ENCODE data around the gene HIRIP3.
A peak's percentile ranks its signal among the peaks of the same experiment; 100 is the strongest.
"Not testable (repeated sequence)": the region's sequence is repeated elsewhere in the genome, so short reads cannot be mapped to it uniquely, and the experiment has no call there.

HIRIP3 gene

DNA sequence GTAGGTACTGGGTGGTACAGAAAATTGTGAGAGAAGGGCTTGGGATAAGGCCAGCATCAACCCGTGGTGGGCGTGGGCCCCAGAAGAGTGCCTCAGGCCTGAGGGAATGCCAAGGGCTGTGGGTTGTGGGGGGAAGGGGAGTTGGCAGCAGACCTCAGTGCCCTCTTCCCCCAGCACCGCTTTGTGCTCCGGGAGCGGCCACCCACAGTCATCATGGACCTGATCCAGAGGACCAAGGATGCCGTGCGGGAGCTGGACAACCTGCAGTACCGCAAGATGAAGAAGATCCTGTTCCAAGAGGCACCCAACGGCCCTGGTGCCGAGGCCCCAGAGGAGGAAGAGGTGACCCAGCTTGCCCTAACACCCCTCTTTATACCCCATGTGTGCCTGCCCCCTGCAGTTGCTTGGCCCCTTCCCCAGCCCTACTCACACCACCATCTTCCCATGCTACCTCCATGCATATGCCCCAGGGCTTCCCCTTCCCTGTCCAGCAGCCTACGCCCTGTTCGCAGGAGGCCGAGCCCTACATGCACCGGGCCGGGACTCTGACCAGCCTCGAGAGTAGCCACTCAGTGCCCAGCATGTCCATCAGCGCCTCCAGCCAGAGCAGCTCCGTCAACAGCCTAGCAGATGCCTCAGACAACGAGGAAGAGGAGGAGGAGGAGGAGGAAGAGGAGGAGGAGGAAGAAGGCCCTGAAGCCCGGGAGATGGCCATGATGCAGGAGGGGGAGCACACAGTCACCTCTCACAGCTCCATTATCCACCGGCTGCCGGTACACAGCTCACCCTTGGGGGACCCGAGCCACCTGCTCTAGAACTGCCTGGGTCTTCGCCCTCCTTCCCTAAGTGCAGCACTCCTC lies 12.6 kb downstream of the HIRIP3 start:
- no peak for DNase-seq (ENCODE audit: low read depth)

DNA sequence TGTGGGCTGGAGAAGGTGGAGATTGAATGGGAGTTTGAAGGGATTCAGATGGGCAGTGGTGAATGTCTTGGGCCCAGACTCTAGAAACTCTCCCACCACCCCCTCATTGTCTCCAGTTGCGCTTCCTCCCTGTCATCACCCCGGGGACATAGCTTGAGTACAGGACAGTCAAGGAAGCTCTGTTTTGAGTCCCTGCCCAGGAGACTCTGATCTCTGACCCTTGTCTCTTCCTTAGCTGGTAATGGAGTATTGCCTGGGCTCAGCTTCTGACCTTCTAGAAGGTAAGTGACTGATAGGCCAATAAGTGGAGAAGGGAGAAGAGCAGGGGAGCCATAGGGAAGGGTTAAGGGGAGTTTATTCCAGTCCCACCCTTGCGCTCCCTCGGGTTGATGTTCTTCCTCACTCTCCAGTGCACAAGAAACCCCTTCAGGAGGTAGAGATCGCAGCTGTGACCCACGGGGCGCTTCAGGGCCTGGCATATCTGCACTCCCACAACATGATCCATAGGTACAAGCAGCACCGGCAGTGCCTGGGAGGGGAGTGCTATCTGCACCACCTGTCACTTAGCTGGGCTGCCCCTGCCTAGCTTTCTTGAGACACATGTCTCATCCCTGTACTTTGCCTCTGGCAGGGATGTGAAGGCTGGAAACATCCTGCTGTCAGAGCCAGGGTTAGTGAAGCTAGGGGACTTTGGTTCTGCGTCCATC lies 16.7 kb downstream of the HIRIP3 start:
- no peak for DNase-seq (ENCODE audit: low read depth)

DNA sequence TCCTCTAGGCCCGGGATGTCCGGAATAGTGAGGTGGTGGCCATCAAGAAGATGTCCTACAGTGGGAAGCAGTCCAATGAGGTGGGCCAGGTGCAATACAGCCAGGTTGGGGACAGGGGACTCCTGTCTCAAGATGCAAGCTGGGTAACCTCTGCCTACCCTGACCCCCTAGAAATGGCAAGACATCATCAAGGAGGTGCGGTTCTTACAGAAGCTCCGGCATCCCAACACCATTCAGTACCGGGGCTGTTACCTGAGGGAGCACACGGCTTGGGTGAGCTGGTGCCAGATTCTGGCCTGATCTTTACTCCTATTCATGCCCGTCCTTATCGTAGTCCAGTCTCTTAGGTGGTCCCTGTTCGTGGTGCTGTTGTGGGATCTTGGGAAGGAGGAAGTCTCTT lies 17.3 kb downstream of the HIRIP3 start:
- DNase-seq (ENCODE audit: low read depth) = no peak

DNA sequence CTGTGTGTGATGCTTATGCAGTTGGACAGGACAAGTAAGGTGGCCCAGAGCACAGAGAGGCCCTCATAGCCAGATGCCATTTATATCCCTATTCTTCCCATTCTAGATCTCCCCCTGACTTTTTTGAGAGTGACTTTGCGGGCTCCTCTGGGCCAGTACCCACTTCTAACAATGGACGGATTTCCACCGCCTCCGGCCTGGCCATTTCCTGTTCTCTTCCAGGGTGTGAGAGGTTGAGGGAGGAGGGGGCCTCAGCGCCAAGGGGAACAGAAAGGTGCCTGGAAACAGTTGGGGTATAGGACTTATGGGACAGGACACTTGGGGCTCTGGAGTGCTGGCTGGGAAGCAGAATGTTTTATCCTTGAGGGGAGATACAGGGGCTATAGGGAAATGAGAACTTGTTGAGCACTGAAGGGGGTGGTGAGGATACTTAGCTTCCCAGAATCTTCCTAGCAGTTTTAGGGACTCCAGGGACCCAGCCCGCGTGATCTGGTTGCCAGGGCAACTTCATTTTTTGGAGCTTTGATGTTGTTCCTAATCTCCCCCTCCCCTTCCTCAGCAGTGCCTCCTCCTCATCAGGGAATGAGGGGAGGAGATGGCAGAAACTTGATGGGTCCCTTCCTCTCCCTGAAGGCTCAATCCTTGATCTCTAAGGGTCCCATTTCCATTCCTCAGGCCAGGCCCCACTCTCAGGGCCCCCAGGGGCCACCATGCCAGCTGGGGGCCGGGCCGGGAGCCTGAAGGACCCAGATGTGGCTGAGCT lies 18.2 kb downstream of the HIRIP3 start:
- DNase-seq (ENCODE audit: low read depth) = no peak

DNA sequence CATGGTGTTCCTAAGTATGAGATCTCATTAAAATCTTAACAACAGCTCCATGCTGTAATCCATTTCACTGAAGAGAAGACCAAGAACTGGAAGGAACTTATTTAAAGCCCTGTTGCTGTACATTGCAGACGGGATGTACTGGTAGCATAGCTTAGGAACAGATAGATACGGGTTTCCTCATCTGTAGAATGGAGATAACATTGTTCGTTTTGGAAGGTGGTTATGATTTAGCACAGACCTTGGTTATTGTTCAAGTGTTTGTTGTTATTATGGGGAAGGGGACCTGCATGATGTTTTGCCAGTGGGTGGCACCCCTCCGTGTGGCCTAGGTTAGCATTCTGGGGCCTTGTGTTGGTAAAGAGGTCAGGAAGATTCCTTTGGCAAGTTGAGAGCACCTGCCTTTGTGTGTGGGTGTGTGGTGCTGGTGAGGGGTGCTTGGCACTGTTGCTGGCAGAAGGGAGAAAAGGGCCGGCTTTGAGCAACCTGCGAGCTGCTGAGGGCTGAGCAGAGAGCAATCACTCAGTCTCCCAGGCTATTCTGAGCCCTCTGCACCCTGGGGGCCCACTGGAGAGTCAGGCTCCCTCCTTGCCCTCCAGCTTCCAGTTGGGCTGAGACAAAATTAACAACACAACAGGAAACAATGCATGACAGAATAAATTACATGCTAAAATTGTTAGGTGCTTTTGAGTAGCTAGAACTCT lies 19.5 kb downstream of the HIRIP3 start:
- DNase-seq (ENCODE audit: low read depth) = no peak

DNA sequence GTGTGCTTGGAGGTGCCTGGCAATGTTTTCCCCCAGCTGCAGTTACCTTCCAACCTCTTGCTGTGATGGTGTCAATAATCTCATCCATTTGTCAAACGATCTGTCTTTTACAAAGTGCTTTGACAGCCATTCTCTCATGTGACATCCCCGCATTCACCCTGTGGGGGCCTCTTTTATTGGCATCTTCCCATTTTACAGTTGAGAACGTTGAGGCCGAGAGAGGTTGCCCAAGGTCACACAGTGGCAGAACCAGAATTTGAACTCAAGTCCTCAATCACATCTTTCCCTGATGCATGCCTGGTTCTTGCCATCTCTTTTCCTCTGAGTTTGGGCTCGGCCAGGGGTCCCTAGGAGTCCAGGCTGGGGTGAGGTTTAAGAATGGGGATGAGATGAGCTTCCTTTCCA lies 20.3 kb downstream of the HIRIP3 start:
- DNase-seq (ENCODE audit: low read depth) = no peak

DNA sequence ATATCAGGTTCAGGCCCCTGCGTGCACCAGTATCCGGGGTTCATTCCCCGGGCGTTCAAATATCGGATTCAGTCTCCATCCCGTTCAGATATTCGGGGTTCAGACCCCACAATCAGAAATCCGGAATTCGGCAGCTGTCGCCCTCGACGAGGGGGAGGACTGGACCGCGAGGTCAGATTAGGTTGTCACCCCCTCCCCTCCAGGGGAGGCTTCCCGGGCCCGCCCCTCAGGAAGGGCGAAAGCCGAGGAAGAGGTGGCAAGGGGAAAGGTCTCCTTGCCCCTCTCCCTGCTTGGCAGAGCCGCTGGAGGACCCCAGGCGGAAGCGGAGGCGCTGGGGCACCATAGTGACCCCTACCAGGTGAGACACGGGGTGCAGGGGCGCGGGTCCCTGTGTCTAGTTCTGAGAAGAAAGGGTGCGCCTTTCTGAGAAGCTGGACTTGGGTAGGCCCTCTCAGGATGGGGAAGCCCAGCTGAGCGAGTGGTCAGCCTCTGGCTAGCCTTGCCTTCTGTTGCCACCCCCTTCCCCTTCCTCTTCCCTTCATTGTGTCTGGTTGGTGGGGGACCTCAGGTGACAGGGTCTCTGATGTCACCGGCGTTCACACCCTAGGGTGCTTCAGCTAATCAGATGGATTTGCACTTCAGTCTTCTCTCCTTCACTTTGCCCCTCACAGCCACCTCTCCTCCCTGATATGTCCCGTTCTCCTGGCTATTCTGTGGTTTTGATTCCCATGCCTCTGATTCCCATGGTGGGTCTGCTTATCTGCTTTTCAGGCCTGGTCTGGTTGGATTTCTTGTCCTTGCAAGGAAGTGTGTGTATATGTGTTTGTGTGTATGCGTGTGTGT lies 20.9 kb downstream of the HIRIP3 start:
- no peak for DNase-seq (ENCODE audit: low read depth)

DNA sequence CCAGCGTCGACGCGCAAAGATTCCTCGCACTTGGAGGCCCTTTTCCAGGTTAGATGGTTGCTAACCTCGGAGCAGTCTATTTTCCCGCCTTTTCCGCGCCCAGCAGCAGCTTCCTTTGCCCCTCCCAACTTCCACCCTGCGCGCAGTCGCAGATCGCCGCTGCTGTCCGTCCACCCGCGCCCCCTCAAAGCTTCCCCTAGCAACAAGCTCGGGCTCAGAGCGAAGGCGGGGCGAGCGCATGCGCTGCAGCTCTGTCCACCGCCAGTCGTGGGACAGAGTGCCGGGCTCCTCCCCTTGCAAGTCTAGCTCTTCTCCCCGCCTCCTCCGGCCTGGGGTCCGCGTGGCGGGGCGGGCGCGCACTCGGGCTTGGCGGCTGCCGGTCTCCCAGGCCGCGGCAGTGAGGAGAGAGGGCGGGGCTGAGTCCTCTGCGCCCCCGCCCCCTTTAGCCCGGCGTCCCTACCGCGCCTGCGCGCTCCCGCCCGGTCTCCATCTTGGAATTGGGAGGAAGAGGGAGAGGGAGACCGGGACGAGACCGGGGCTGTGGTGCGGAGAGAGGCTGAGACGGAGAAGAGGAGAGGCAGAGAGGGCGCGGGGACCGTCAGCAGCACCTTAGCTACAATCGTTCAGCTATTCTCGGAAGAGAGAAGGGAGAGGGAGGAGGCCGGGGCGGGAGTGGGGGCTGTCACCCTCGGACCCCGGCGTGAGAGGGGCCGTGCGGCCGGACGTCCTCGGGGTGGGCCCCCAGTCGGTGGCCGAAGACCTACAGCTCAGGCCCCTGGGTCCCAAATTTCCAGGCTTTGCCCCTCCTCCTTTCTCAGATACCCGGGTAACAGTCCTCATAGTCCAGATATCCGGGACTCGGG lies 21.8 kb downstream of the HIRIP3 start, which contains the start of gene TAOK2:
Gene TAOK2, plus strand, starts transcription at position 485 of the 863 bp plus-strand sequence. CDS start 3,905 bp downstream, outside the sequence.
- peak; percentile 92 for DNase-seq (ENCODE audit: low read depth)

DNA sequence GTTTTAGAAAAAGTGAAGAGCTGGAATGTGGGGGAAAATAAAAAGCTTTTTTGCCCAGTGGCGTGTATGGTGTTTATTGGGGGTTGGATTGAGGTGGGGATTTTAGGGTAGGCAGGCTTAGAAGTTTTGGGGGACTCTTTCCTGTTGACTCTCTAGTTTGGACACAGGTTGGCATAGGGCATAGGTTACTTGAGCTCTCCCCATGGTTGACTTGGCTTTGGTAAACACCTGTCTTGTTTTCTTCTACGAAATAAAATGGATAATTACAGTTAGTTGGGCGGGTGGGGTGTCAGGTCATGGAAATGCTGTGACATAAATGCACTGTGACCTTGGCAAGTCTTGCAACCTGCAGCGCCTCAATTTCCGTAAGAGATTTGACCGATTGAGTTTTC lies 22.4 kb downstream of the HIRIP3 start:
- DNase-seq (ENCODE audit: low read depth) = no peak

DNA sequence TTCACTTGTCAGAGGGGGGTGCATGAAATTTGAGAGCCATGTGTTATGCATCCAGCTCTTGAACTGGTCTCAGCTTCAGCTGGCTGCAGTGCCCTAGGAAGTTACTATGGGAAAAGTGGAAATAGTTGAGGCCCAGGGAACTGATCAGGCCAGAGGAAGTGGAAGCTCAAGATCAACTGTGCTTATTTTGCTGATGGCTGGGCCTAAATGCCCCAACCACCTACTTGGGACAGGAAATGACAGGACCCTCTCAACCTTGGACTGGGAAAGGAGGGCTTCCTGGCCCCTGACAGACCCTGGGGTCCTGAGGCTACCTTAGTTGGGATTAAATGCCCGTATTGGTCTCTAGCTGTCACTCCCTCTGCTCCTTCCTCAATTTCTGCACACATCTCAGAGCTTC lies 22.9 kb downstream of the HIRIP3 start:
- DNase-seq (ENCODE audit: low read depth) = no peak

DNA sequence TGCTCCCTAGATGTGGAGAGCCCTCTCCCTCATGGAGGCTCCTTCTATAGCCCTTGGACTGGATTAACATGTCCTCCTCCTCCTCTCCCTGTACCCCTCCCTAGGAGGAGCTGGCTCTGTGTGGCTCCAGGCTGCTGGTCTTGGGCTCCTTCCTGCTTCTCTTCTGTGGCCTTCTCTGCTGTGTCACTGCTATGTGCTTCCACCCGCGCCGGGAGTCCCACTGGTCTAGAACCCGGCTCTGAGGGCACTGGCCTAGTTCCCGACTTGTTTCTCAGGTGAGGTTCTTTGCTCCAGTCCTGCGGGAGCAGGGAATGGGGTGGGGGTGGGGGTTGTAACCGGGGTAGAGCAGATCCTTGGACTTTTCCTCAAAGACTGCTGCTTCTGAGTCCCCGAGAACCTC lies 24.1 kb downstream of the HIRIP3 start:
- DNase-seq (ENCODE audit: low read depth) = no peak

DNA sequence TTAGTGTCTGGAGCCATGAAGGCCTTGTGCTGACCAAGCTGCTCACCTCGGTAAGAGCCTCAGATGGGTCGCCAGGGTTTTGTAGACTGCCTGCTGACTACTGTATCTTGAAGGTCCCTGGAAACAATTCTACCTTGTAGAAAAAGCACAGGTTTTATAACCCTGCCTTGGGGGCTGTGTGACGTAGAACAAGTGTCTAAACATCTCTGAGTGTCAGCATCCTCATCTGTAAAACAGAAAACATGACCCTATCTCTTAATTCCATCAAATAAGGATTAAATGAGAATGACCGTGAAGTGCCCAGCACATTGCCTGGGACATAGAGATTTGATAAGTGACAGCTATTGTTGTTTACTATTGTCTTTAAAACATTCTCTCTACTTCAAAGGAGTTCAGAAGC lies 27.2 kb downstream of the HIRIP3 start:
- no peak for DNase-seq (ENCODE audit: low read depth)

DNA sequence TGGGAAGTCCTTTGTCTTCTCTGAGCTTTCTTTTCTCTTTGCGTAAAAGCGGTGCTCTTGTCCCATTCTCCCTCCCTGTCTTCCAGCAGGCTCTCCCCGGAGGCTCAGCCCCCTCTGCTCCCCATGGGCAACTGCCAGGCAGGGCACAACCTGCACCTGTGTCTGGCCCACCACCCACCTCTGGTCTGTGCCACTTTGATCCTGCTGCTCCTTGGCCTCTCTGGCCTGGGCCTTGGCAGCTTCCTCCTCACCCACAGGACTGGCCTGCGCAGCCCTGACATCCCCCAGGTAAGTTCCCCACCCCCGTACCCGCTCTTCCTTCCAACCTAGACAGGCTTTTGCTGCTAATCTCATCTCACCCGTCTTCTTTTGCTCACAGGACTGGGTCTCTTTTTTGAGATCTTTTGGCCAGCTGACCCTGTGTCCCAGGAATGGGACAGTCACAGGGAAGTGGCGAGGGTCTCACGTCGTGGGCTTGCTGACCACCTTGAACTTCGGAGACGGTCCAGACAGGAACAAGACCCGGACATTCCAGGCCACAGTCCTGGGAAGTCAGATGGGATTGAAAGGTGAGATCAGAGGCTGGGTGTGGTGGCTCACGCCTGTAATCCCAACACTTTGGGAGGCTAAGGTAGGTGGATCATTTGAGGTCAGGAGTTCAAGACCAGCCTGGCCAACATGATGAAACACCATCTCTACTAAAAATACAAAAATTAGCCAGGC lies 32.2 kb downstream of the HIRIP3 start:
- no peak for DNase-seq (ENCODE audit: low read depth)

DNA sequence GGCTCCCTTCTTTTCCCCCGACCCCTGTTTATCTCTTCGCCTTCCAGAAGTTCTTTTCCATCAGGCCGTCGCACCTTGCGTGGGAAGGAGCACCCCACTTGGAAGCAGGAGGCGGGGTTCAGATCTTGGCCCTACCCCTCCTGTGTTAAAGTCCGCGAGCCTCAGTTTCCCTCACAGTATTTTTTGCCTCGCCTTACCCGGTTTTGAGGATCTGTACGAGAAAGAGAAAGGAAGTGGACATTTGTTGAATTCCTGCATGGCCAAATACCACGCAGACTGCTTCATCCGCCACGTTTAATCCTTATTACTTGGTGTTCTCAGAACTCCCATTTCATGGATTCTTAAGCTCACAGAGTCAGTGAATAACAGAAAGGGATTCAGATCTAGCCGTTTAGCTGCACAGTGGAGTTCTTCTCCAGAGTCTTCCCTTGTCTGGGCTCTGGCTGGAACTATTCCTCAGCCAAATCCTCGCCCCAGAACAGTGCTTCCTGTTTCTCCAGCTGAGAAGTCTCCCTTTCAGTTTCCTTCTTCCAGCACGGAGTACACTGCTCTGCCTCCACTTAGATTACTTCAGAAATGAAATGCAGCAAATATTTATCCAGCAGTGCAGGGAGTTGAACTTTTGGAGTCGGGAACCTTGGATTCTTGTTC lies 32.9 kb downstream of the HIRIP3 start:
- no peak for DNase-seq (ENCODE audit: low read depth)

DNA sequence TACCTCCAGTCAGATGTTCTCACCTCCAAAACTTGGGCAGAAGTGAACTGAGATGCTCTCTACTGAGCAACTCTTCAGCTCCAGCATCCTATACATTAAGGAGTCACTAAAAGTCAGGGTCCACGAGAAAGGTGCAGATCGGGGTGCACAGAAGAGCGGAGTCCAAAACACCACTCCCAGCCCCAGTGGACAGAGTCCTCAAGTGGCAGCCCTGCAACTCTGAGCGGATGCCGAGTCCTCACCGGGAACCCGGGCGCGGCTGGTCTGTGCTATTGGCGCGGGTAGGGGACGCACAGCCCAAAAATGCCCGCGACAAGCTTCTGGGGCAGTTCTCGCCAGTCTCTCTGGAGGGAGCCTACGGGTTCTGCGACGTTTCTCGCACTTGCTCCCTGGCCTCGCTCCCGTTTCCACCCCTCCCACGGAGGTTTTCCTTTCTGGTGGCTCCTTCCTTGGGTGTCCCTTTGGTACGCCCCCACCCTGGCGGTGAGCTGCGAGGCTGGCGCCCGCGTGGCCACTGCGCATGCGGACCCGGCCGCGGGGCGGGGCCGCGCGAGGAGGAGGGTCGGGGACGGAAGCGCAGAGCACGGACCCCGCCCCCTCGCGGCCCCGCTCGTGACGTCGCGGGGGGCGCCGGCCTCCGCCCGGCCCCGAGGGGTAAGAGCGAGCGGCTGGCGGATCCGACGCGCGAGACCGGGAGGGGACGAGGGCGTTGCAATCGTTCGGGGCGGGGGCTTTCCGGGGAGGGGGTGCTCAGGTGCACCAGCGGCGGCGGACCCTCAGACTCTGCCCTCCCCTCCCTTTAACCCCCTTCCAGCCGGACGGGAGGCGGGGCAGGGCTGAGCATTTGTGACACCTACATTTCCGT lies 33.7 kb downstream of the HIRIP3 start, which contains the start of gene TMEM219:
Gene TMEM219, plus strand, starts transcription at position 601 of the 865 bp plus-strand sequence. CDS start 1,065 bp downstream, outside the sequence.
- DNase-seq (ENCODE audit: low read depth) = peak; percentile 90

DNA sequence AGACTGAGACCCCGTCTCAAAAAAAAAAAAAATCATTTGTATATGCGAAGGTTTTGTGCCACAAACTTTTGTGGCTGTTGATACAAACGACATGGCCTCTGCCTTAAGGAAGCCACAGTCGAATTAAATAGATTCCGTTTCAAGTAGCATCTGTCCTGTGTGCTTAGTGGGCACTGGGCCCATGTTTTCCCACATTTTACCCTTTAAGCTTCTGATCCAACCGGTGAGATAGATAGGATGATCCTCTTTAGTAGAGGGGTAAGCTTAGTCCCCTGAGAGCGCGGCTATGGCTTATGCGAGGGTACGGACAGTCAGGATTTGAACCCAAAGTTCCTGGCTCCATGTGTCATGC lies 34.3 kb downstream of the HIRIP3 start:
- DNase-seq (ENCODE audit: low read depth) = no peak

DNA sequence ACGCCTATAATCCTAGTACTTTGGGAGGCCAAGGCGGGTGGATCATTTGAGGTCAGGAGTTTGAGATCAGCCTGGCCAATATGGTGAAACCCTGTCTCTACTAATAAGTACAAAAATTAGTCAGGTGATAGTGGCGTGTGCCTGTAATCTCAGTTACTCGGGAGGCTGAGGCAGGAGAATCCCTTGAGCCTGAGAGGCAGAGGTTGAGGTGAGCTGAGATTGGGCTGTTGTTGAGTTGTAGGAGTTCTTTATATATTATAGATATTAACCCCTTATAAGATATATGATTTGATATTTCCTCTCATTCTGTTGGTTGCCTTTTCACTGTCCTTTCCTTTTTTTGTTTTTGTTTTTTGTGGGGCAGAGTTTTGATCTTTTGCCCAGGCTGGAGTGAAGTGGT lies 35.6 kb downstream of the HIRIP3 start:
- DNase-seq (ENCODE audit: low read depth) = not testable (repeated sequence)

DNA sequence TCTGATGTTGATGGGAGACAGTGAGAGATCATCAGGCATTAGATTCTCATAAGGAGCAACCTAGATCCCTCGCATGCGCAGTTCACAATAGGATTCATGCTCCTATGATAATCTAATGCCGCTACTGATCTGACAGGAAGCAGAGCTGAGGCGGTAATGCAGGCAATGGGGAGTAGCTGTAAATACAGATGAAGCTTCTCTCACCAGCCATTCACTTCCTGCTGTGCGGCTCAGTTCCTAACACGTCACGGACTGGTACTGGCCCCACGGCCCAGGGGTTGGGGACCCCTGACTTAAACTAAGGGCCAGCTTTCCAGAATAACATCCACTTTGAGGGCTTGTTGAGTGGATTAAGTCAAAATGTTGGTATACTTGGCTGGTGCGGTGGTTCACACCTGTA lies 36.1 kb downstream of the HIRIP3 start:
- no peak for DNase-seq (ENCODE audit: low read depth)
